Fibroblast of skin of right biceps (primary cell): ENCODE measurements around the gene GLRX3.

ENCODE experiments used
- DNase-seq: peaks from one replicate; pipeline ENCODE4 v3.0.0-alpha.2; 2013

GLRX3 gene

DNA sequence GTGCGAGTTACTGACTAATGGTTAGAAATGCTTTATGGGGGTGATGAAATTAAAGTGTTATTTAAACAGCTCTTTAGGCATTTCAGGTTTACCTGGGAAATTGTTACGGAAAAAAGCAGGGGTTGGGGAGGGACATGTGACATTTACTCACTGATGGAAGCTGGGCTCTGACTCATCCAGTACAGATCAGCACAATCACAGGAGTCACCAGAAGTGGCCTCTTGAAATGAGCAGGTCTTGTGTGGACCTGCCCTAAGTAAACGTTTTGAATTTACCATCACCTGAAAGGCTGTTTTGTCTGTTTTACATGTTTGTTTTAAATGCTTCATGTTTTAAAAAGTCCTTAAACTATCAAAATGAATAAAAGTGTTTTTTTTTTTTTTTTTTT is 2.3 kb downstream of the GLRX3 start:
- peak; percentile 32 for DNase-seq

DNA sequence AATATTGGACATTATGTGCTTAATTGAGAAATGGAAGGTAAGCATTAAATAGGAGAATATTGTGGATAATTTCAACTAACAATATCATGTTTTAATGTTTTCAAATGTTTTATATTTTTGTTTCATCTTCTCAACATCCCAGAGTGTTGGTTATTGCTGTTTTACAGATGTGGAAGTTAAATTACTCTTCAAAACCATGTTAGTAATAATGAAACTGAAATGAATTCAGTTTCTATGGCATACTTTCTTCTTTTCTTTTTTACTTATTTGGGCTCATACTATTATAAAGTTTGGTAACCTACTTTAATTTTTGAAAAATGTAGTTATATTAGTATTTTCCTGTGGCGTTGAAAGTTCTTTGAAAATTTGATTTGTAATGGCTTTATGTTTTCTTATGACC is 4.2 kb downstream of the GLRX3 start:
- DNase-seq: no peak

DNA sequence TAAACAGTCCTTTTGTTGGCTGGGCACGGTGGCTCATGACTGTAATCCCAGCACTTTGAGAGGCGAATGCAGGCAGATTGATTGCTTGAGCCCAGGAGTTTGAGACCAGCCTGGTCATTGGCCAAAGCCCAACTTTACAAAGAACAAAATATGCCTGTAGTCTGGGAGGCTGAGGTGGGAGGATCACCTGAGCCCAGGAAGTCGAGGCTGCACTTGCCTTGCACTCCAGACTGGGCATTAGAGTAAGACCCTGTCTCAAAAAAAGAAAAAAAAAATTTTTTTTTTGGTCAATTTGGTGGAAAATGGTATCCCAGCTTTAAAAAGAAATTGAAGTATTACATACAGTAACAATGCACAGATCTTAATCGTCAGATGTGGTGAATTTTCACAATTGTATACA is 4.8 kb downstream of the GLRX3 start:
- no peak for DNase-seq

DNA sequence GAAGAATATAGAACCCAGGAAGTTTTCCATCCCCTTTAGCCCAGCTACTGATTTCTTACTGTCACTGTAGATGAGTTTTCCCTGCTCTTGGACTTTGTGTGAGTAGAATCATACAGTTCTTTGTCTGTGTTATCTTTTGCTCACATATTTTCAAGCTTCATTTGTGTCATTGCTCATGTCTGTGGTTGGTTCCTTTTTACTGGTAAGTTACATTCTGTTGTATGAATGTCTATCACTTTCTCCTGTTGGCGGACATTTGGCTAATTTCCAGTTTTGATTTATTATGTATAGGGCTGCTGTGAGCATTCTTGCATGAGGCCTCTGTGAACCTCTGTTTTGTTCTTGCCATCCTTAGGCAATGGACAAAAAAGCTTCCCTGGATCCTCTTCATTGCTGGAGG is 5.3 kb downstream of the GLRX3 start:
- peak; percentile 39 for DNase-seq

DNA sequence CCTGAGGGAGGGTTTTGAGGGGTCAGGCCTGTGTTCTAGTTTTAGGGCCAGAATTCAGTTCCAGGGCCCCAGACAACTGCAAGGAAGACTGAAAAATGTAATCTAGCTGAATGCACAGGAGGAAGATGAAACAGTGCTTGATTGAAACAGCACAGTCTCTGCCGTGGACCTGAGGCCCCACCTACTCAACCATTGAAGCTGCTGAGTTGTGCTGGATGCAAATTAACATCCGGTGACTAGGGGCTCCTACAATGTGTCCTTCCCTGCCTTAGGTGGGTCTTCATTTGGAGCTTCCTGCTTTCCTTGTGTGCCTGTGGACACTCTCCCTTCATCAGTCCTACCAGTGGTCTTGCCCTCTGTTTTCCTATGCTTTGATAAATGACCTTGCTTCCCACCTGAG is 5.7 kb downstream of the GLRX3 start:
- DNase-seq: no peak

DNA sequence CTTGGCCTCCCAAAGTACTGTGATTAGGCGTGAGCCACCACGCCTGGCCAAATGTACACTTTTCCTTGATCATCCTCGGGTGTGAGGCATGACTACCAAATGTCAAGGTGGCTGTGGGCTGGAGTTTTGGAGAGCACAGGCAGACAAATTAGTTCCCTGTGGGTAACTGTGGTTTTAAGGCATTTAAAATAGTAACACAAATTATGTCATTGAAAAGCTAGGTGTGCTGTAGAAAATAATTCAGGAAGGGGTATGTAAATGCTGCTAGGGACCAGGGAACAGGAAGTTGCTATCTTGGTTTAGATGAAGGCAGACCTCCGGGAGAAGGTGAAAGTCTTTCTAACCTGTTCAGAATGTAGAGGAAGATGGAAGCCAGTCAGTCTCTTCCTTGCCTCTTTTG is 9.9 kb downstream of the GLRX3 start:
- DNase-seq: no peak

DNA sequence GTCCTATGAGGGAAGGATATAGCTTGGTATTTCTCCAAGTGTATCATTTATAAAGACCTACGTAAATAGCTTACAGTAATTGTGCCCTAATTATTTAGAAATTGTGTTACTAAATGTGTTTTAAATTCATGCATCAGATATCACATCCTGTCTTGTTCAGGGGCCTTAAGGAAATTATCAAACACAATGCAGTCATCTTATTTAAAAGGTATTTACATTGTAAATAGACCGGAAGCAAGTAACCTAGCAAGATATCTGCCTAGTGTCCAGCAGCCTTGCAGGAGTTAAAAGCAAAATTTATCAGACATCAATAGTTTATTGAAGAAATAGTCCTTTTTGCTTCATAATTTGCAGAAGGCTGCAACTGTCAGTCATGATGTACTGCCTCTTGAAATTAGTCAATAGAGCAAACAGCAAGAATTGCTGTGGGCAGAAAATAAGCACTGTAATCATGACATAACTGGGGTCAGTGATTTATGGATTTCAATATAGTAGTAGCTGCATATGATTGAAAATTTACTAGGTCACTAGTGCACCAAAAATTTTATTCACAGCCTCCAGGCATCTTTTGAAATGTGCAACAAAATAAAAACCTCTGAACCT is 23.1 kb downstream of the GLRX3 start:
- no peak for DNase-seq

DNA sequence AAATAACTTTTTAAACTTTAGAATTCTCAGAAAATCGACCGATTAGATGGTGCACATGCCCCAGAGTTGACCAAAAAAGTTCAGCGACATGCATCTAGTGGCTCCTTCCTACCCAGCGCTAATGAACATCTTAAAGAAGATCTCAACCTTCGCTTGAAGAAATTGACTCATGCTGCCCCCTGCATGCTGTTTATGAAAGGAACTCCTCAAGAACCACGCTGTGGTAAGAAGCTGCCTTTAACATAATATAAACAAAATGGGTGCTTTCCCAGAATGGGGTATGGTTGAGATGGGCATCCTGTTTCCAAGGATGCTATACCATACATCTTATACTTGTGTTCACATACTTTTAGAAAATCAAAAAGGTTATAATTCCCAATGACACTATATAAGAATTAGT is 24.6 kb downstream of the GLRX3 start:
- DNase-seq: peak; percentile 10

DNA sequence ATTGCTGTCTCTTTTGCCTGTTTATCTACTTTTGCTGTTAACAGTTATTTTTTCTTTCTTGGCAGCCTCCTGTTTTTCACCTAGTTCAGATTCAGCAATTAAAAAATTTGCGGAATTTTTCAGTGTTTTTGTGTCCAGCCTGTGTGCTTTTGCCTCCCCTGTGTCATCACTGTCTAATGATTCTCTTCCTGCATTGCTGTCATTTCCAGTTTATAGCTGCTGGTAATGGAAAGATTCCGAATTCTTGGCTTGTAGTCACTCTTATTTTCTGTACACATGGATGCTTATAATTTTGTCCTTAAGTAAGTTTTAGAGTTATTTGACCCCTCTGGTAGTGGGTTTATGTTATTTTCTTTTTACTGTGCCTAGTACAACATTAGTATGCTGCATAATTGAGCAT is 25.1 kb downstream of the GLRX3 start:
- DNase-seq: no peak

DNA sequence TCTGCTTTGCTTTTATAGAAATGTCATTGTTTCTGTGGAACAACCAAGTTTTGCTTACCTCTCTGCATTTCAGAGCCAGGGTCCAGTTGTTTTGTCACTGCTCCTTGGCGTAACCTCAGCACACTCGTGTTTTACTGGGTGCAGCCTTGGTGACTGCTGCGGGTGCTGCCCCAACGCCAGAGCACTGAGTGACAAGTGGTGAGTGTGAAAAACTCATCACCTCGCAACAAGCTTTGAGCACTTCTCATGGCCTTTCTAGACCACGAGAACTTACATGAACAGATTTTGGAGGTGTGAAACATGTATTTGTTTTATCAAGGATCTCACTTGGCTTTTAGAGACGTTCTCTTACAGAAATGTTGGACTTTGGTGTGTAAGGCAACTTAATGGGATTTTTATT is 31.0 kb downstream of the GLRX3 start:
- DNase-seq: no peak

DNA sequence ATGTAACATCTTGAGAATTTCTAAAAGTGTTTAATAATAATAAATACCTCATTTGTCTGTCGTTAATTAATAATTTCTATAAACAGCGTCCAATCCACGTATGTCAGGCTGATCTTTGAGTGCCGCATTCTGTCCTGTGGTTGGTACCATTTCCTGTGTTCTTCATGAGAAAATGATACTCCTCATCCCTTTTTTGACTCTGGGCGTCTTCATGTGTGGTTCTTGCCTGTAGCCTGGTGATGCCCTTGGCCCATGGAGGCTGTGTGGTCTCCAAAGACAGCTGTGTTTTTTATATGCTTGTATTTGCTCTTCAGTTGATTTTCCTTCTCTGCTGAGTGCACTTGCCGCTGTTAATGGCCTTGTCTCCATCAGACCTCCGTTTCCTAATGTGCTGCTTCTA is 31.5 kb downstream of the GLRX3 start:
- DNase-seq: no peak

DNA sequence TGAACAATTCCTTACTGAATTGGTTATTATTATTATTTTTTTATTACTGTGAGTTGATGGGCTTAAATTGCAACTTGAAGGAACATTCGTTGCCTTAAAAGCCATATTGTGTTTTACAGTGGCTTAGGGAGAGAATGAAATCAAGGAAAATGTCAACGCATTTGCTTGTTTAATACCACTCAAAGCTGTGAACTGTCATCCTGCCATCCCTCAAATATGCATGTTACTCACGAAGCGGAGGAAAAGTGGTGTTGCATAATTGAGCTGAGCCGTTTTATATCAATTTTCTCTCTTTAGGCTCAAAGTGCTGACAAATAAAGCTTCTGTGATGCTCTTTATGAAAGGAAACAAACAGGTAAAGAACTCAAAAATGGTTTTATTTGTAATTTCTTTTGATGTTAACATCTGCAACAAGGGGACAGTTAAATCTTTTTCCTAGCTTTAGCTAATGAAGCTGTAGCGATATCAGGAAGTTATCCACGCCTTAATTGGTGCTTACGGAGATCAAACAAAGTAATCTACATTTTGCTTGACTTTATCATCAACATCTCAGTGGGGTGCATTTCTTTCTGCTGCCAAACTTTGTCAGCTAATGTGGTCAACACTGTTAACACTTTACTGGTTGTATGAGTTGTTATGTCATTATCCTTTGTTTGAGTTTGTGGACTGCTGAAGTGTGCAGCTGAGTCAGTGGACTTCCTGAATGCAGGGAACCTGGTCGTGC is 33.1 kb downstream of the GLRX3 start:
- peak; percentile 53 for DNase-seq

DNA sequence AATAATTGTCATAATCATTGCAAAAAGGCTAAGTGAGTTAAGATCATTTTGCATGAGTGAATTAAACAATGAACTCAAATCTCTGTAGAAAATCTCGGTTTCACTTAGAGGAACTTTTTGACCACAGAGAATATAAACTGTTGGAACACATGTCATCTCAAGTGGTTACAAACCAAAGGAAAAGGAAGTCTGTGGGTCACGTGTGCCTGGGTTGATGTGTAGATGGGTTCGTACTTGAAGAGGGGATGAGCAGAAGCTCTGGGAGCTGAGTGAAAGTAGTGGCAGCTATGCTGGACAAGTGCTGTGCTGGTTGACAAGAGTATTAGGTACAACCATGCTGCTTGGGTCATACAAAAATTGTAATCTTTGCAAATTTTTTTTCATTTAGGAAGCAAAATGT is 35.0 kb downstream of the GLRX3 start:
- DNase-seq: no peak

DNA sequence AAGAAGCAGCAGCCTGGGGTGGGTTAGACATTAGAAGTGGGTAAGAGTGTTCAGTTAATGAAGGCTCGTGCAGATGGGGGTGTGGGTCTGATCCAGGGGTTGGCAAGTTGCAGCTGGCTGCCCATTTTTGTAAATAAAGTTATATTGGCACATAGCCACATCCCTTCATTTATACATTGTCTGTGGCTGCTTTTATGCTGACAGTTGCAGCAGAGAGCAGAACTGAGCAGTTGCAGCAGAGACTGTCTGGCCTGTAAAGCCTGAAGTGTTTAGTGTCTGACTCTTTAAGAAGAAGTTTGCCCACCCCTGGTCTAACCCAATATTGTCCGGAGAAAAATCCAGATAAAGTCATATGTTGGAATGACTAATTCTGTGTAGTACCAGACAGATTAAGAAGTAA is 38.1 kb downstream of the GLRX3 start:
- DNase-seq: no peak

DNA sequence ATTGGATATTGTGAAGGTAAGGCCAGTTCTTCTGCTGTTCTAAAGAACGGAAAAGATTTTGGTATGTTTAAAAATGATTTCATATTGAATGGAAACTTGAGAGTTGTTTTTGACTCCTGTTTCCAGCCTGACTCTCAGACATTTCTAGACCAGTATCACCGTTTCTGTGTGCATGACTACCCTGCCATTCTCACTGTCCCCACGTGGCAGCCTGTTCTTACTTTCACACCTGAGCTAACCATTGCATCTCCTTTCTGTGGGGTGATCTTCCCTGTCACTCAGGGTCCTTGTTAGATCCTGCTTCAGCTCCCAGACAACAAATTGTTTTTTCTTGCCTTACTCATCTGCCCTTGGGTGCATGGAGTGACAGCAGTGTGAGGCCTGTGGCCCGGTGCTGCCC is 38.9 kb downstream of the GLRX3 start:
- no peak for DNase-seq

DNA sequence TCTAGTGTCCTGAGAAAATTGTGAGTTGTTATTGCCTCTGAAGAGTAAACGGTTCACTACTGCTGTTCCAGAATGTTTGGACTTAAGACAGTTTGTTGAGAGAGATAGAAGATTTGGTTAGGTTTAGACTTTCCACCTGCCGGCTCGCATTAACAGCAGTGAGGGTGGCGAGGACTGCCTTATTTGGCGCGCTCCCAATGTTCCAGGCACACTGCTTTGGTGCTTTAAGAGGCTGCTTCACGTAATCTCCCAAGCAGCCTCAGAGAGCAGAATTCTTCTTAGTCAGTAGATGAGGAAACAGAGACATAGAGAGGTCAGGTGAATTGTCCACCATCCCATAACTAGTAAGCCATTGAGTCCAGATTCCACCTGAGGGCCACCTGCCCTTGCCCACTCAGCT is 41.1 kb downstream of the GLRX3 start:
- no peak for DNase-seq

DNA sequence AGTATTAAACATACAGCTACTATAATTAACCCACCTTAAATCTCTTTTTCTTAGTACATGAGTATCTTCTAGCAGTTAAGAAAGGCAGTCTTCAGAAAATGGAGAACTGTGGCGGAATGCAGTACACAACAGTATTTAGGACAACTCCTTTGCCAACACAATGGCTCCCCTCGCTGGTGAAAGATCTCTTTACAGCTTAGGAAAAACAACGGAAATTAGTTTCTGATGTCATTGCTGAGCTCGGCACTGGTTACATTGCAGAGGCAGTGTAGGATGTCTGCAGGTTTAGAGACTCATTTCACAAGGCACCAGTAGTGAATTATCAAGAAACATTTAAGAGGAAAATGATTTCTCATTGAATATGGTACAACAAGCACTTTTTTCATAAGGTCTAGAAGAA is 43.4 kb downstream of the GLRX3 start:
- DNase-seq: peak; percentile 66

DNA sequence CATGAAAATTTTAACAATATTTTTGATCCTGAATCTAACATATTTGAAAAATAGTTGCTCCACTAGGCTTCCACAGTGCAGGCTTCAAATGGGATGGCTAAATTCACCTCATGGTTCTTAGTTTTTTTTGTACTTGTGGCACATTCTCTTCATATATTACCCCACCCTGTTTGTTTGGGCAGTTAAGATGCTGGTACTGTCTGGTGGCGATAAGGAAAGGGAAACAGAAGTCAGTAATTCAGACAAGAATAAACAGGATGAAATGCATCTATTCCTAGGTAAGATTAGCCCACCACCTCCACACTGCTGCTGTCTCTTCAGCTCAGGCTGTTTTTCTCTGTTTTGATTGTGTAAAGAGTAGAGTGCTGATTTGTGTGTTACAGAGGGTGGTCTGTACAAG is 44.2 kb downstream of the GLRX3 start:
- DNase-seq: no peak

DNA sequence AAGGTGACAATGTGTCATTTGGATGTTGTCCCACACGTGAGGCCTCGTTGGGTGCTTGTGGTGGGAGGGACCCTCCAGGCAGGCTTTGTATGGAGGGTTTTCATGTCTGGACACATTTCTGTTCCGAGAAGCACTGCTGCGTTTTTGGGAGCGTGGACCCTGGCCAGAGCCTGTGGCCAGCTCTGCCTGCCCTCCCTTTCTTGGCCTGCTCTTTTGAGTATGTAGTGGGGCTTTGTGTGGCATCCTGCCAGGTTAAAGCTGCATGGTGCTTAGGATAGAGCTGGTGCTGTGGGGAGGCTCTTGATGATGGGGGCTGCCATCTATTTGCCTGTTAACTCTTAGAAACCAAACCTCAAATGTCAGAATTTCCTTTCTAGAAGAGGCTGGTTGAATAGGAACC is 45.7 kb downstream of the GLRX3 start:
- no peak for DNase-seq

DNA sequence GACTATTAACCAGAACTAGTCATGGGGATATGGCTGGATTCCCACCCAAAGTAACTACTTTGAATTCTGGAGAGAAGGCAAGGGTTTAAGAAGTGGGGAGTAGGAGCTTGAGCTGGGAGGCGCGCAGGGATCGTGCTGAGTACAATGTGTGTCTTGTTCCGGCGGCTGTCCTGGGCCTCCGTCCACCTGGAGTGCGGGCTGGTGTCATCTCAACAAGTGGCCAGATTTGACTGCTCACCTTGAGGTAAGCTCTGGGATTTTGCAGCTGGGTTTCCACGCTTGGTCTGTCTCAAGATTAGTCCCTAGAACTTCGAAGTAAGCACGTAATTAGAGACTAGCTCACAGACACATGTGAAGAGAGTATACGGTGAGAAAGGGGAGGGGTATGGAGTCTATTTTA is 49.4 kb downstream of the GLRX3 start:
- DNase-seq: no peak

DNA sequence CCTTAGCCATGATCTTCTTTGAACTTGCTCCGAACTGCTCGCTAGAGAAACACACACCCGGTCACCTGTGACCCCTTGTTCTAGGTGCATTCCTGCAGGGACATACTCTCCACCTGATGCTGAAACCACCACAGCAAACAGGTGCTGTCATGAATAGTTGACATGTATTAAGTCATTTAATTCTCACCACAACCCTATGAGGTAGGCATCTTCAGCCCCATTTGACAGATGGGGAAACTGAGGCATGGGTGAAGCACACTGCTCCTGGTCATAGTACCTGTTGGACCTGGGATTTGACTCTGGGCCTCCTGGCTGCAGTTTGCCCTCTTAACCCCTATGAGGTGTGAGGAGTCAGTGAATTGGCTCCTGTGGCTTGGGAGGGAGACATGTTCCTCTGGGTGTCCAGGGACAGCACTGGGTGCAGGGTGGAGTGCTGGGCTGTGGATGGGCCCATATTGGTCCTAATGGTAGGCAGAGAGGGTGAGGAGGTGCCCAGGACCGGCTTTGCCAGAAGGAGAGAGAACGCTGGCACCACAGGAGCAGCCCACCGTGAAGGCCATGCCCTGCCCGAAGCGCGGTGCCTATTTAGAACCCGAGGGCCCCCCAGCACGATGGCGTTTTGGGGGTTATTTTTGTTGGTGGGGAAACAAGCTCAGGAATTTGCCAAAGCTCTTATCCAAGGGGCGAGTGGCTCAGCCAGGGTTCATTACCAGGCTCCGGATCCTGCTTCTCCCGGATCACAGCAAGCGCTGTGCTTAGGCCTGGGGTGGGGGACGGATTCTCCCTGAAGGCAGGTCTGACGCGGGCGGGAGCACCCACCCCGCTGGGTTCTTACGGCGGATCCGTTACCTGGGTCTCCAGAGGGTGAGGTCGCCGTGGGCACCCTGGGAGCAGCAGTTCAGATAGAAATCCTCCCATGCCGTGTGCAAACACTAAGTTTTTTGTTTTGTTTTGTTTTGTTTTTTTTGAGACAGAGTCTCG is 52.3 kb downstream of the GLRX3 start:
- no peak for DNase-seq

DNA sequence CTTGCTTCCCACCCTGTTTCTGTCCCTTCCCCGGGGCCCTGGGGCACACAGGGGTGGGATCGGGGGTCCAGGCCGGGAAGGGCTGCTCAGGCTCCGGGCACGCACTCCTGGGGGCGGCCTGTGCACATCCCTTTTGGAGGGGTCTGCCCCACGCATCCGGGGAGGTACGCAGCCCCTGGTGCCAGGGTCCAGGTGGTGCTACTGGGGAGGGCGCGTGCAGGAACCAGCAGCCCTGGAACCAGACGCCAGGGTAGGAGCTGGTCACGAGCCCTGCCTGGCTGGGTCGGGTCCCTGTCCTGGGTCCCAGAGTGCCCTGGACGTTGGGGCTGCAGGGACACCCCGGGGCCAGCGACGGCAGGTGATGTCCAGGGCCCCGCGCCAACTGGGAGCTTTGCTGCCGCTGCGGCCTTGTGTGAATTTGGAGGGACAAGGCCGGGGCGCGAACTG is 53.4 kb downstream of the GLRX3 start:
- no peak for DNase-seq

DNA sequence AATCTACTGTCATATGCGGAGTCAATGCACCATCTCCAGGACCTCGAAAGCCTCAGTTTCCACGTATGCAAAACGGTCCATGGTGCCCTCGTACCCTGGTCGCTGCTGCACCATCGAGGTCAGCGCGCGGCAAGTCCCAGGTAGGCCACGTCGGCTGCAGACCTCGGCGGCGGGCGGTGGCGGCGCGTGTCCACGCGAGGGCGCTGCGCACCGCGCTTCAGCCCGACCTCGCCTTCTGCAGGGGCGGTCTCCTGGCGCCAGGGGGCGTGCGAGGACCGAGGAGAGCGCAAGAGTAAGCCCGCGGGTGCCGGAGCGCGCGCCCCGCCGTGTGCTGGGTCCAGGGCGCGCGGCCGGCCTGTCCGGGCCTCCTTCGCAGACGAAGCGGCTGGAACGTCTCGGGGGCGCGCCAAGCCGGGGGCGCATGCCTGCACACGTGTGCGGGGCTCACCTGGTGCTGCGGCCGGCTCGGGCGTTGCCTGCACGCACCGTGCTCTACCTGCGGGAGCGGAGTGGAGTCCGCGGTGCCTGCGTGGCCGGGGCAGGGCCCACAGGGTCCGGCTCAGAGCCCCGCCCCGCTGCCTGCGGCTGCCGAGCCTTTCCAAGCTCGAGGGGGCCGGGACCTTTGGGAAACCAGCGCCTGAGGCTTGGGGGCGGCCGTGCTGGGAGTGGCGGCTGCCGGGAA is 54.0 kb downstream of the GLRX3 start:
- peak; percentile 83 for DNase-seq
